ENCODE data around the gene MNDA. TPM values are rescaled to one million over a fixed set of nuclear protein-coding genes. Genes with fewer than 3 reads are reported as not detected.

Gene MNDA
- total RNA-seq, 1 donor from 2014 or later: not detected

- H3K4me1 Mint-ChIP-seq (ENCODE audit: unreplicated experiment): no peaks in the 10 kb centered on the region
- no peak overlapping the region for H3K4me3 Mint-ChIP-seq
- DNase-seq (ENCODE audit: extremely low spot score, unreplicated experiment): no peak
- peaks cover 9% of the 10 kb centered on the region for H3K27me3 Mint-ChIP-seq
- no peaks in the 10 kb centered on the region for H3K36me3 Mint-ChIP-seq
- H3K9me3 Mint-ChIP-seq: no peaks in the 10 kb centered on the region
- TF ChIP-seq CTCF (conservative IDR thresholded peaks at IDR 0.05): no peak
- no peak overlapping the region for H3K27ac Mint-ChIP-seq
Observed at GRCh38 chr1:158800526-158800925, 30.6 kb upstream of the MNDA start.

- Mint-ChIP-seq H3K9me3 (no peaks in the 10 kb centered on the region), H3K4me1 (ENCODE audit: unreplicated experiment) (no peaks in the 10 kb centered on the region), H3K27me3 (peaks cover 9% of the 10 kb centered on the region), H3K27ac (no peak overlapping the region), H3K4me3 (no peak overlapping the region), H3K36me3 (no peaks in the 10 kb centered on the region)
- no peak for TF ChIP-seq CTCF (conservative IDR thresholded peaks at IDR 0.05)
- DNase-seq (ENCODE audit: extremely low spot score, unreplicated experiment): no peak
Observed at GRCh38 chr1:158801396-158801795, 29.8 kb upstream of the MNDA start.

- TF ChIP-seq CTCF (conservative IDR thresholded peaks at IDR 0.05): no peak
- no peaks in the 10 kb centered on the region for H3K36me3 Mint-ChIP-seq
- H3K27ac Mint-ChIP-seq: no peak overlapping the region
- H3K27me3 Mint-ChIP-seq: peaks cover 9% of the 10 kb centered on the region
- no peak overlapping the region for H3K4me3 Mint-ChIP-seq
- H3K9me3 Mint-ChIP-seq: no peaks in the 10 kb centered on the region
- DNase-seq (ENCODE audit: extremely low spot score, unreplicated experiment): no peak
- H3K4me1 Mint-ChIP-seq (ENCODE audit: unreplicated experiment): no peaks in the 10 kb centered on the region
Observed at GRCh38 chr1:158803678-158804077, 27.5 kb upstream of the MNDA start.

GRCh38 chr1:158806916-158807536 is 24.1 kb upstream of the MNDA start:
- no peaks in the 10 kb centered on the region for H3K36me3 Mint-ChIP-seq
- H3K4me1 Mint-ChIP-seq (ENCODE audit: unreplicated experiment): no peaks in the 10 kb centered on the region
- H3K27ac Mint-ChIP-seq: peak overlapping the region; percentile 50
- no peak overlapping the region for H3K4me3 Mint-ChIP-seq
- H3K27me3 Mint-ChIP-seq: peaks cover 6% of the 10 kb centered on the region
- H3K9me3 Mint-ChIP-seq: no peaks in the 10 kb centered on the region
- no peak for TF ChIP-seq CTCF (conservative IDR thresholded peaks at IDR 0.05)
- DNase-seq (ENCODE audit: extremely low spot score, unreplicated experiment): no peak

- no peaks in the 10 kb centered on the region for H3K27me3 Mint-ChIP-seq
- DNase-seq (ENCODE audit: extremely low spot score, unreplicated experiment): no peak
- TF ChIP-seq CTCF (conservative IDR thresholded peaks at IDR 0.05): no peak
- no peaks in the 10 kb centered on the region for H3K4me1 Mint-ChIP-seq (ENCODE audit: unreplicated experiment)
- no peak overlapping the region for H3K27ac Mint-ChIP-seq
- H3K9me3 Mint-ChIP-seq: no peaks in the 10 kb centered on the region
- H3K4me3 Mint-ChIP-seq: no peak overlapping the region
- H3K36me3 Mint-ChIP-seq: no peaks in the 10 kb centered on the region
Observed at GRCh38 chr1:158809256-158809655, 21.9 kb upstream of the MNDA start.

- H3K4me1 Mint-ChIP-seq (ENCODE audit: unreplicated experiment): no peaks in the 10 kb centered on the region
- H3K36me3 Mint-ChIP-seq: no peaks in the 10 kb centered on the region
- no peaks in the 10 kb centered on the region for H3K9me3 Mint-ChIP-seq
- TF ChIP-seq CTCF (conservative IDR thresholded peaks at IDR 0.05): no peak
- DNase-seq (ENCODE audit: extremely low spot score, unreplicated experiment): no peak
- H3K27ac Mint-ChIP-seq: no peak overlapping the region
- no peaks in the 10 kb centered on the region for H3K27me3 Mint-ChIP-seq
- H3K4me3 Mint-ChIP-seq: no peak overlapping the region
Observed at GRCh38 chr1:158809862-158810261, 21.3 kb upstream of the MNDA start.

Measured in type B pancreatic cell (in vitro differentiated cells).